GM19240 (cell line): Measurements from ENCODE around the gene MPND.
"Not testable (repeated sequence)": the region's sequence is repeated elsewhere in the genome, so short reads cannot be mapped to it uniquely, and the experiment has no call there.

Source experiments
- DNase-seq: peaks from one replicate; pipeline ENCODE4 v3.0.0; 2011; ENCODE audit warnings: low spot score; ENCODE audit not compliant: insufficient read length

Gene MPND

DNA sequence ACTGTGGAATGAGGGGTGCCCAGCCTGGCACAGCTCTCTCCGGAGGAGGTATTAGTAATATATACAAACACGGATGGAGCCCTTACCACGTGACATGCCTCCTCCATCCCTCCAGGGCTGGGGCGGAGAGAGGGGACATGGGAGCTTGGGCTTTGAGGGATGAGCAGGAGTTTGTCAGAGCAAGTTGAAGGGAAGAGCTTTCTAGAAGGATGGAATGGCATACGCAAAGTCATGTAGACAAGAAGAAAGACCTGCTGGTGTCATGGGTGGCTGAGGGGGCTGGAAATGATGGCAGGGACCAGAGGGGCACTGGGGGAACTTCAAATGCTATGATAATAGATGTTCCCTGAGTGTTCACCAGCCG is 2.6 kb downstream of the MPND start:
- no peak for DNase-seq

DNA sequence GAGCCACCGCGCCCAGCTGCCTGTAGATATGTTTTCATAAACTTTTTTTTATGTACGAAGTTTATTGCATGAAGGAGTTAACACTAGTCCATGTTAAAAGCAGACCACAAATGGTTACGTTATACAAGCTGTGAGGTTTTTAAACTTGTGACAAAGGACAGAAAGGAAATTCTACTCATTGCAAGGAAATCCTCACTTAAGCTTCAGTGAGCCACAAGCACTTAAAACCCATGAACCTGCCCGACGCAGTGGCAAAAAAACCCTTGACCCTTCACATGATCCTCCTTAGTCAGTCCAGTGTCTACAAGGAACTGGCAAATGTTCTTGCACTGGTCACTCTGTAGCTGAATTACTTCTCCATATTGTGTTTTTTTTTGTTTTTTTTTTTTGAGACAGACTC is 4.2 kb downstream of the MPND start:
- DNase-seq, result no peak

DNA sequence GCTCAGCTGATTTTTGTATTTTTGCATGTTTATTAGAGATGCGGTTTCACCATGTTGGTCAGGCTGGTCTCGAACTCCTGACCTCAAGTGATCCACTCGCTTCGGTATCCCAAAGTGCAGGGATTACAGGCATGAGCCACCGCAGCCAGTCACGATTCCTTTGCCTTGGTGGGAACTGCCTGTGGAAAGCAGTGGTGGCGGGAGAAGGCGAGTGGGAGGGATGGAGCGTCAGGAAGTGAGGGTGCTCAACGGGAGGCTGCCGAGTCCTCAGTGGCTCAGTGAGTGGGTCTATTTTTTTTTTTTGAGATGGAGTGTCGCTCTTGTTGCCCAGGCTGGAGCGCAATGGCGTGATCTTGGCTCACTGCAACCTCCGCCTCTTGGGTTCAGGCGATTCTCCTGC is 5.9 kb downstream of the MPND start:
- not testable (repeated sequence) for DNase-seq

DNA sequence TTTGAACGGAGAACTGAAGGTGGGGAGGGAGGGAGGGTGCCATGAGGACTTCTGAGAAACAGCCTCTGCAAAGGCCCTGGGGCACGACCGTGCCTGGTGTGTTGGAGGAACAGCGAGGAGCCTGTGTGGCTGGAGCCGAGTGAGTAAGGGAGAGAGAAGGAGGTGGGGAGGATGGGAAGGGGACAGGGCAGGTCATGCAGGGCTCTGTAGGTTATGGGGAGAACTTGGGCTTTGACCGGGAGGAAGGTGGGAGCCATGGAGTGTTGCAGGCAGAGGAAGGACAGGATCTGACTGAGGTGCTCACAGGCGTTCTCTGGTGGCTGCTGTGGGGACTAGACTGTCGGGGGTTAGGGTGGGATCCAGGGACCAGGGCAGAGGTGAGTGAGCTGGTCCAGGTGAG is 6.7 kb downstream of the MPND start:
- no peak for DNase-seq

DNA sequence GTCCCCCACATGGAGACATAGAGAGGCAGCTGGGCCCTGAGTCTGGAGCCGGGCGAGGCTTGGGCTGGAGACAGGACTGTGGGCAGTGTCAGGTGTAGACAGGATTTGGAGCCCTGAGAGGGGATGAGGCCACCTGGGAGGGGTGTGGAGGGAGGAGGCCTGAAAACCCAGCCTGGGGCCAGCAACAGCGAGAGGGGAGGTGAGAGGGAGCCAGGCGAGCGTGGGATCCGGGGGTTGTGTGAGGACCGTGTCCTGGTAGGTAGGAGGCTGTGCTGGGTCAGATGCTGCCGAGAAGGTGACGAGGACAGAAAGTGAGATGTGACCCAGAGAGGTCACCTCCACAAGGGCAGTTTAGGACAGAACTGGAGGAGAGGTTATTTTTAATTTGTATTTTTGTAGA is 7.4 kb downstream of the MPND start:
- DNase-seq, result no peak

DNA sequence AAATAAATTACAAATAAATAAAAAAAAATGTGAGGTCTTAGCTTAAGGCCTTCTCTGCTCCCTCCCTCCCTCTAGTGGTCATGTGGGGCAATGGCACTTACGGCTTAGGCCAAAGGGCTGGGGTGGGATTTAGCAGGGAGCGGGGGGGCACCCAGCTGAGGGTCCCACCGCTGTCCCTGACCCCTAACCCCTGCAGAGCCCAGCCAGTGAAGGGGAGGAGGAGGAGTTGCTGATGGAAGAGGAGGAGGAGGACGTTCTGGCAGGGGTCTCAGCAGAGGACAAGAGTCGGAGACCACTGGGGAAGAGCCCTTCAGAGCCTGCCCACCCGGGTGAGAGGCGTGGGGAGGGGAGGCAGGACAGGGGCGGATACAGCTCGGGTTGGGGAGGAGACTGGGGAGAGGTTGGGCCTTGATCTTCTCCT is 9.3 kb downstream of the MPND start:
- DNase-seq, result peak; percentile 87

DNA sequence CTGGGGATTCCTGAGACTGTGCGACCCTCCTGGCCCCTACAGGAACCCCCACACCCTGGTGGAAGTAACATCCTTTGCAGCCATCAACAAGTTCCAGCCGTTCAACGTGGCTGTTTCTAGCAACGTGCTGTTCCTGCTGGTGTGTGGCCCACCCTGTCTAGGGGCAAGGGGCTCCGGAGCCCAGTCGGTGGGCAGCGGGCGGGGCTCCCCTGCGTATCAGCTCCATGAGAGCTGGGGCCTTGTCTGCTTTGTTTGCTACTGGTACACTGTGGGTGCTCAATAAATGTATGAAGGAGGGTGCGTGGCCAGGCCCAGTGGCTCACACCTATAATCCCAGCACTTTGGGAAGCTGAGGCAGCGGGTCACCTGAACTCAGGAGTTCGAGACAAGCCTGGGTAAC is 10.9 kb downstream of the MPND start:
- no peak for DNase-seq

DNA sequence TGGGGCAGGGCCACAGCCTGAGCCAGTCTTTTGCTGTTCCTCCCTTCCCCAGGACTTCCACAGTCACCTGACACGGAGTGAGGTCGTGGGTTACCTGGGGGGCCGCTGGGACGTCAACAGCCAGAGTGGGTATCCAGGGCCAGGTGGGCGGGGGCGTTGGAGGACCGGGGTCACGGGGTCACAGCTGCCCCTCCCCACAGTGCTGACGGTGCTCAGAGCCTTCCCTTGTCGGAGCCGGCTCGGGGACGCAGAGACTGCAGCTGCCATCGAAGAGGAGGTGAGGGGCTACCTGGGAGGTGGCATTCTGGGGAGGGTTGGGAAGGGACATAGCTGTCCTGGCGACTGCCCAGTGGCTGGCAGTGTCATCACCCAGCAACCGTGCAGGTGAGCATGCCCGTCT is 11.5 kb downstream of the MPND start:
- DNase-seq, result no peak

DNA sequence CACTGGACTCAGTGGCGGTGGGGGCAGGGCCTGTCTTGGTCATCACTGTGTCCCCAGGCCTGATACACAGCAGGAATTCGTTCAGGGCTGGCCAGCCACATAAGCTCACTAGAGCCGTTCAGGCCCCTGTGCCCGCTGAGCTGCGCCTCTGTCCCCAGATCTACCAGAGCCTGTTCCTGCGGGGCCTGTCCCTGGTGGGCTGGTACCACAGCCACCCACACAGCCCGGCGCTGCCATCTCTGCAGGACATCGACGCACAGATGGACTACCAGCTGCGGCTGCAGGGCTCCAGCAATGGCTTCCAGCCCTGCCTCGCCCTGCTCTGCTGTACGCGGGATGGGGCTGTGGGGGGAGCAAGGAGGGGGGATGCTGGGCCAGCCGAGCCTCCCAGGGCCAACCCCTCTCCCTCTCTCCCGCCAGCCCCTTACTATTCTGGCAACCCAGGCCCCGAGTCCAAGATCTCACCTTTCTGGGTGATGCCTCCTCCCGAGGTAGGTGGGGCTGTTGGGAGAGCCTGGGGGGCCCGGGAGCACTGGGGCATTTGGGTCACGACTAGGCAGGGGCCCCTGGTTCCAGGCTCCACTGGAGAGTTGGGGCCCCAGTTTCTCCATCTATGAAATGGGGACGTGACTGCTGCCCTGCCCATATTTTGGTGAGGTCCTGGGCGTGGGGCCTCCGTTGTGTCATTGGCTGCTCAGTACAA is 13.9 kb downstream of the MPND start:
- no peak for DNase-seq

DNA sequence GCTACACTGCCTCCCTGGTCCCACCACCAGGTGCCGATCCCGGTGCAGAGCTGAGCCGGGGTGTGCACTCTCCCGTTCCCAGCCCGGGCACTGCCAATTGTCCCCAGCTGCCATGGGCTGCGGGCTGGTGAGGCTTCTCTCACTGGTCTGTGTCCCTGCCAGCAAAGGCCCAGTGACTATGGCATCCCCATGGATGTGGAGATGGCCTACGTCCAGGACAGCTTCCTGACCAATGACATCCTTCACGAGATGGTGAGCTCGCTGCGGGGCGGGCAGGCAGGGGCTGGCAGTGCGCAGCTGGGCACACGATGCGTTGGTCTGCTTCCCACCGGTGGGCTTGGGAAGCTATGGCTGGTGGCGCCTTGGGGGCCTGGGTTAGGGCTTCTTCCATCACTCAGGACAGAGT is 14.6 kb downstream of the MPND start:
- DNase-seq, result no peak

DNA sequence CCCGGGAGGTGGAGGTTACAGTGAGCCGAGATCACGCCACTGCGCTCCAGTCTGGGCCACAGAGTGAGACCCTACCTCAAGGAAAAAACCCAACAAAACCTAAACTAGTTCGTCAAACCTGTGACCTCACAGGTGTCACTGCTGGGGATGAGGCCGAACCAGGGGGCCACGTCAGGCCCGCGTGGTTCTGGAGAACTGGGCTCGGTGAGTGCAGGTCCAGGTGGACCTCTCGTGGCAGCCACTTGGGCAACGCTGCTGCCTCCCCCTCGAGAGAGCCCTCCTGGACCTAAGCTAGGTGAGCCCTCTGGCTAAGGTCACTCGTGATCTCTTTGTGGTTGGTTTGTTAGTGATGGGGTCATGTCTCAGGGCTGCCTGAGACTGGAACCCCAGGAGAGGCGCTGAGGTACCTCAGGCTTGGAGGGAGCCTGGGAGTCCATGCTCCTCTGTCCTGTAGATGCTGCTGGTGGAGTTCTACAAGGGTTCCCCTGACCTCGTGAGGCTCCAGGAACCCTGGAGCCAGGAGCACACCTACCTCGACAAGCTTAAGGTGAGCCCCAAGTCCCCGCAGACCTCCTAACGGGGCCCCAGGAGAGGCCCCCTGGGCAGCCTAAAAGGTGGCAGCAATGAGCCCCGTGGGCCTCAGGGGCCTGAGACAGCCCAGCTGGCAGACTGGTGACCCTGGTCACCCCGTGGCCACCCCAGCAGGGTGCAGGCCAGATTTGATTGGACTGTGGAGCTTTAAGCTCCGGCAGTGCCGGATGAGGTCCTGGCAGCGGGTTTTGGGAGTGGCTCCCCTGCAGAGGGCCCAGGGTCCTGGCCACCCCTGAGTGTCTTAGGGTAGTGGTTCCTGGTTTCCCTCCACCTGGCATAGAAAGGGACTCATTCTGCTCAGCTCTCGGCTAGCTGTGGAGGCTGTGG is 15.6 kb downstream of the MPND start:
- DNase-seq, result no peak

DNA sequence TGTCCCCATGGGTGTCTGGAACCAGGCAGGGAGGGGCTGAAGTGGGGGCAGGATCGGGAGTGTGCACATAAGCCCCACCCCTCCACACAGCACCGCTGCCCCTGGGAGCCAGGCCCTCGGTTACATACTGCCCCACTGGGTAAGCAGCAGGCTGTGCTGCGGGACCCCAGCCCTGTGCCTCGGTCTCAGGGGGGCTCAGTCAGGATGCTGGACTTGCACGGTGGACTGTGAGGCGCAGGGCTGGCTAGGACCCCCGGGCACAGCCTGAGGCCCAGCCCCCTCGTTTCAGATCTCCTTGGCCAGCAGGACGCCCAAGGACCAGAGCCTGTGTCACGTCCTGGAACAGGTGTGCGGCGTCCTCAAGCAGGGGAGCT is 16.3 kb downstream of the MPND start:
- DNase-seq, result no peak

DNA sequence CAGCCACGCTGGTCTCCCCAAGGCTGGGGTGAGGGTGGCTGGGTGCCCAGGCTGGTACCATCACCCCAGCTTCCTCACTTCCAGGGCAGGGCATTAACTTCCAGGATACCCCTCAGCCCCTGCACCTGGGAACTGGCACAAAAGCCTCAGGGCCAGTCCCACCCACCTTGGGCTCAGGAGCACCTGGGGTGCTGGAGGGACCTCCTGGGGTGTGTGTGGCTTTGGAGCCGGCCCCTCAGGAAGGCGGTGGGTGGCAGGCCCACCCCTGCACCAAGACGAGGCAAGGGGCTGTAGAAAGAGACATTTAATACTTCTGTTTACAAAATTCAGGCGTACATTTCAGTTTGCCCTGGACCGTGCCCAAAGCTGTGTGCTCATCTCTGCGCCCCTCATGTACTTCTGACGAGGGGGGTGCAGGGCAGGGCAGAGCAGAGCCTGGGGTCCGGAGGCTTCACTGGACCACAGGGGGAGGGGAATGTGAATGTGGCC is 16.8 kb downstream of the MPND start:
- no peak for DNase-seq

DNA sequence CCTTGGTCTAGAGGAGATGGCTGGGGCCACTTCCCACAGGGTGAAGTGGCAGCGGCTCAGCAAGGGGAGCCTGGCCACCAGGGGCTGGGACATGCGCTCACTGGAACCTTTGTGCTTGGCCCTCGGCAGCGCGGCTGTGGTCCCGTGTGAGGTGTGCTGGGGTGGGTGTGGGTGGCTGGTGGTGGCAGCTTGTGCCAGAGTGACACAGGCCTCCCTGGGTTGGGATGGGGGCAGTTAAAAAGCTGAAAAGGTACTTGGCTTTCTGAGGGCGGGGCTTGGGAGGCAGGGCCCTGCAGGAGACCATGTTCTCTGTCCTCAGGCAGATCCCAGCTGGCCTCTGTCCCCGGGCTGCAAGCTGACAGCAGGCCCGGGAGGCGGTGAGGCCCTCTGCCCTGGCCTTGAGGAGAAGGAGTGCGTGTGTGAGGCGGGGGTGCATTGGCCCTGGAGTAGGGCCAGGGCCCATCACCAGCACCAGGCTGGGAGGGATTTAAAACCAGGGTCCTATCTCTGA is 17.3 kb downstream of the MPND start:
- no peak for DNase-seq

DNA sequence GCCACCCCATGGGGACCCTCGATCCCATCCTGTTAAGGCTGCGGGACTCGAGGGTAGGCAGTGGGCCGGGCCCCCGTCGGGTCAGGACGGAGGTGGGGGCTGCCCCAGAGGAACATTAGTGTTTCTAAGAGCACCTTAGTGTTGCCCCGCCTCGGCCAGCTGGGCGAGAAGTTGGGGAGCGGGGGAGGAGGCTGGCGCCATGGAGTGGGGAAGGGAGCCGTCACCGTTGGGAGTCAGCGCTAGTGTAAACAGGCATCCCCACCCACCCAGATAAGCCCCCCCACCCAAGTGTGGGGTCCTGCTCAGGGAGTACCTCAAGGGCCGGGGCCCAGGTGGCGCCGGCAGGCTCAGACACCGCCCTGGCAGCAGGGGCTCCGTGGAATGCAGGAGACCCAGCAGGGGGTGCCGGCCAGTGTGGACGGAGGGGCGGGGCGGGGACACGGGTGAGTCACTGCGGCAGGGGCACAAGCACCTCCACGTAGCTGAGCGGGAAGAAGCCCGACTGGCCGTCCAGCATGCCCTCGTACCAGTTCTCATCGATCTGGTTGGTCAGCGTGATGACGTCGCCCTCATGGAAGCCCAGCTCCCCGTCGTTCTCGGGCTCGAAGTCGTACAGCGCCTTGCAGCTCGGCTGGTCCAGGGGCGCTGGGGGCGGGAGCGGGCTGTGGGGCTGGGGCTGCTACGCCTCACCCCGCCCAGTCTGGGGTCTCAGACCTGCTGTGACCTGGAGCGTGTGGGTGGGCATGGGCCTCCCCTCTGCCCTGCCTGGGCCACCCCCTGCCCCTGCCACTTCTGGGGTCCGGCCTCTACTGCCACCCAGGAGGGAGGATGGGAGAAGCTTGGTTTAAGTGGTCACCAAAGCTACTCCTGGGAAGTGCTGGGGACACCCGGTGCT is 18.0 kb downstream of the MPND start:
- DNase-seq, result no peak

DNA sequence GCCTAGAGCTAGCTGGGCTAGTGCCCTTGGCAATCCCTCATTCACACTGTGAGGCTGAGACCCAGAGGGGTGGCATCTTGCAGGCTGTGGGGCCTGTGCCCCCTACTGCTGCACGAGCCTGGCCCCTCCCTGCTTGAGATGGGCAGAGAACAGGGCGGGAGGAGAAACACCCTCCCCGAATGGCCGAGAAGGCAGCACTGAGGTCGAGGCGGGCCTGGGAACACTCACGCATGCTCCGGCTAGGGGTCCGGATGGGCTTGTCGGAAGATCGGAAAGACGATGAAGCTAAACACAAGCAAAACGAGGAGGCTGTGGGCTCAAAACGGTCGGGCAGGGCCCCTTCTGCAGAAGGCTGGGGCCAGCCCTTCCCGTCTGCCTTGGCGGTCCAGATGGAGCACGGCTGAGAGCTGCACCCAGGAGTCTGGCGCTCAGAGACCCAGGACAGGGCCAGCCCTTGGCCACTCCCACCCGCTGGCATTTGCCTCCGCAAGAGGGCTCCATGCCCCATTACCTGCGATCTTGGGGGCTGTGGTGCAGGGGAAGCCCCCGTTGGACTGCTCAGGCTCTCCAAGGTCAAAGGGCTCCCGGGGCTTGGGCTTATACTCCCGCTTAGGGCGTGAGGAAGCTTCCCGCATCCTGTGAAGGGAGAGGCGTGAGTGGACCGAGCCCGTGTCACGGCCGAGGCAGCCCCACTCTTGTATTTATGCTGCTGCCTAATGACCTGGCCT is 18.9 kb downstream of the MPND start:
- no peak for DNase-seq

DNA sequence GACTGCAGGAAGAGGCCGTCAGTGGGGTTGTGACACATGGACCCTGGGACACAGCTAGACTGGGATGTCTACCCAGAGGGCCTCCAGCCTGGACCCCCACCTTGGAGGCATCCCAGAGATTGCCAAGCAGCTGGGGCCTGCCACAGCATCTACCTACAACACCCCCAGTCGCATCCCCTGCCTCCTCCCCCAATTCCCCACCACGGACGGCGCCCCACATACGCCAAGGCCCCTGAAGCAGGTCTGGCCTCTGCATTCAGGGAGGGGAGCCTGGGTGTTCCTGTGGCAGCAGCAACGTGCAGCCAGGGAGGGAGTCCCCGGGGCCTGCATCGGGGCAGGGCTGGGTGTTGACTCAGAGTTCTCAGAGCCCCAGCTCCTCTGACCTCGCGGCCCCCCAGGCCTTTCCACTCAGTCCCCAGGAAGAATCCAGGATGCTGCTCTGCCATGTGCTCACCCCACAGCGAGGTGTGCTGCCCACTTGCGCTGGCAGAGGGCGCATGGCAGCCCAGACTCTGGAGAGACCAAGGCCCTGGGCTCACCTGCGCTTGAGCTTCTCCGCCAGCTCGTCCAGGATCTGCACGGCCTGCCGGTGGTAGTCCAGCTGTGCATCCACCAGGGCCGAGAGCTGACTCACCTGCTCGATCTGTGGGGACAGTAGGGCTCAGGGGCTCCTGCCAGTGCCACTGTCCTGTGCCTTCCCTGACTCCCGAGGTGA is 19.6 kb downstream of the MPND start:
- no peak for DNase-seq

DNA sequence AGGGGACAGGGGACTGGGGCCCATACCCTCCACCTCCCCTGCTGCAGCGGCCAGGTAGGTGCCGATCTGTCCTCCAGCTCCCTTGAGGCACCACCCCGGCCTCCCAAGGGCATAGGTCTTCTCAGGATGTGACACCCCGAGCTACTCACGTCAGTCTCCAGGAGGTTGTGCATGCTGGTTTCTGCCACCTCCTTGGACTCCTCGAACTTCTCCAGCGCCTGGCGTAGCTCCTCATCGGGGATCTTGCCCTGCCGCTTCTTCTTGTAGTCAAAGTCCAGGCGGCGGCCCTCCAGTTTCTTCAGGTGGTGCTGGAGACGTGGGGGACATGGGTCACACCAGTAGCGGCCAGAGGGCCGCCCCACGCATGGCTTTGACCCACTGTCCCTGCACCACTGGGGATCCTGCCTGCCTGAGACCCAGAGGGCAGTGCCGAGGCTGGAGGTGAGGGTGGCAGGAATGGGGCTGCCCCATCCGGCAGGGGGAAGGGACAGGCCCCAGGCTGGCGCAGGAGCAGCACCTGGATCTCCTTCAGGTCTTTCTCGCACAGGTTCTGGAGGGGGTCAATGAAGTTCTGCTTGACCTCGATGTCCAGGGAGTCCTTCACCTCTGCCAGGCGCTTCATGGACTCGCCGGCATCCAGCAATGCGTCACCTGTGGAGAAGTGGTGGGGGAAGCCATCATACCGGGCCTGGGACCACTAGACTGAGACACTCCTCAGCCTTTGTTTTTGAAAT is 20.4 kb downstream of the MPND start:
- DNase-seq, result no peak

DNA sequence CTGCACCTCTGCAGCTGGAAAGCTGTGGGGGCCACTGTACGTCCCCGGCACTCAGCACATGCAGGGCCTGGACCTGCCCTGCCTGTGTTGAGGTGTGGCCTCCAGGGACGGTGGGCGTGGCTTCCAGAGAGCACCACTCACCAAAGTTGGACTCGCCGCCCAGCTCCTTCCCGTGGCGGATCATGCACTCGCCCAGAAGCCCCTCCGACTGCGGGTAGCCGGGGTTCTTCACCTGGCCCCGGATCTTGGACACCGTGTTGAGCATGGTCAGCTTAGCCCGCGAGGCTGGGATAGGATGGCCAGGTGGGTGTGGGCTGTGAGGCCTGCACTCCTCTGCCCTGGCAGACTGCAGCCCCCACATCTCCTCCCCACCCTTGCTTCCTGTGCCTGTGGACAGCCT is 22.0 kb downstream of the MPND start:
- DNase-seq, result no peak
